ENCODE measurements around the gene CYTH1.
A peak's percentile ranks its signal among the peaks of the same experiment; 100 is the strongest.
"Not testable (repeated sequence)": the region's sequence is repeated elsewhere in the genome, so short reads cannot be mapped to it uniquely, and the experiment has no call there.

Gene CYTH1

GRCh38 chr17:78753316-78754250 is 28.5 kb downstream of the CYTH1 start:
- ATAC-seq (ENCODE audit: low read depth), result 0 out of 3 replicates have a peak, but pooled peaks have one; percentile 36
- no peak for TF ChIP-seq CTCF (IDR thresholded peaks at IDR 0.05; ENCODE audit: poor library complexity, severe bottlenecking)
- Histone ChIP-seq H3K27ac (ENCODE audit: poor library complexity, severe bottlenecking) (no peak overlapping the region), H3K36me3 (ENCODE audit: low read depth) (no peaks in the 10 kb centered on the region), H3K9me3 (ENCODE audit: severe bottlenecking) (no peaks in the 10 kb centered on the region), H3K4me1 (ENCODE audit: insufficient read depth, poor library complexity, severe bottlenecking) (peaks cover 11% of the 10 kb centered on the region), H3K27me3 (ENCODE audit: insufficient read depth, poor library complexity, severe bottlenecking) (no peaks in the 10 kb centered on the region), H3K4me3 (ENCODE audit: severe bottlenecking) (no peak overlapping the region)
- DNase-seq (ENCODE audit: low spot score), result no peak

GRCh38 chr17:78751447-78752161 is 30.5 kb downstream of the CYTH1 start:
- Histone ChIP-seq H3K36me3 (ENCODE audit: low read depth) (no peaks in the 10 kb centered on the region), H3K27me3 (ENCODE audit: insufficient read depth, poor library complexity, severe bottlenecking) (no peaks in the 10 kb centered on the region), H3K27ac (ENCODE audit: poor library complexity, severe bottlenecking) (no peak overlapping the region), H3K4me1 (ENCODE audit: insufficient read depth, poor library complexity, severe bottlenecking) (peaks cover 24% of the 10 kb centered on the region), H3K9me3 (ENCODE audit: severe bottlenecking) (no peaks in the 10 kb centered on the region), H3K4me3 (ENCODE audit: severe bottlenecking) (no peak overlapping the region)
- DNase-seq (ENCODE audit: low spot score) (no peak), ATAC-seq (ENCODE audit: low read depth) (no peak)
- no peak for TF ChIP-seq CTCF (IDR thresholded peaks at IDR 0.05; ENCODE audit: poor library complexity, severe bottlenecking)

GRCh38 chr17:78751000-78751399 is 31.1 kb downstream of the CYTH1 start:
- not testable (repeated sequence) for ATAC-seq (ENCODE audit: low read depth); H3K27ac ChIP-seq (ENCODE audit: poor library complexity, severe bottlenecking); H3K4me3 ChIP-seq (ENCODE audit: severe bottlenecking); DNase-seq (ENCODE audit: low spot score); H3K27me3 ChIP-seq (ENCODE audit: insufficient read depth, poor library complexity, severe bottlenecking); H3K36me3 ChIP-seq (ENCODE audit: low read depth); H3K9me3 ChIP-seq (ENCODE audit: severe bottlenecking)
- H3K4me1 ChIP-seq (ENCODE audit: insufficient read depth, poor library complexity, severe bottlenecking), result peaks cover 24% of the 10 kb centered on the region

GRCh38 chr17:78748730-78749317 is 33.2 kb downstream of the CYTH1 start:
- DNase-seq (ENCODE audit: low spot score) (no peak), ATAC-seq (ENCODE audit: low read depth) (peak; percentile 91)
- H3K36me3 ChIP-seq (ENCODE audit: low read depth), result no peaks in the 10 kb centered on the region; the same call in 1 of the 2 replicates
- H3K9me3 ChIP-seq (ENCODE audit: severe bottlenecking), result no peaks in the 10 kb centered on the region
- no peaks in the 10 kb centered on the region for H3K27me3 ChIP-seq (ENCODE audit: insufficient read depth, poor library complexity, severe bottlenecking)
- H3K27ac ChIP-seq (ENCODE audit: poor library complexity, severe bottlenecking), result peak overlapping the region; percentile 41
- TF ChIP-seq CTCF (IDR thresholded peaks at IDR 0.05; ENCODE audit: poor library complexity, severe bottlenecking), result no peak
- no peak overlapping the region for H3K4me3 ChIP-seq (ENCODE audit: severe bottlenecking)
- H3K4me1 ChIP-seq (ENCODE audit: insufficient read depth, poor library complexity, severe bottlenecking), result peaks cover 28% of the 10 kb centered on the region

DNA sequence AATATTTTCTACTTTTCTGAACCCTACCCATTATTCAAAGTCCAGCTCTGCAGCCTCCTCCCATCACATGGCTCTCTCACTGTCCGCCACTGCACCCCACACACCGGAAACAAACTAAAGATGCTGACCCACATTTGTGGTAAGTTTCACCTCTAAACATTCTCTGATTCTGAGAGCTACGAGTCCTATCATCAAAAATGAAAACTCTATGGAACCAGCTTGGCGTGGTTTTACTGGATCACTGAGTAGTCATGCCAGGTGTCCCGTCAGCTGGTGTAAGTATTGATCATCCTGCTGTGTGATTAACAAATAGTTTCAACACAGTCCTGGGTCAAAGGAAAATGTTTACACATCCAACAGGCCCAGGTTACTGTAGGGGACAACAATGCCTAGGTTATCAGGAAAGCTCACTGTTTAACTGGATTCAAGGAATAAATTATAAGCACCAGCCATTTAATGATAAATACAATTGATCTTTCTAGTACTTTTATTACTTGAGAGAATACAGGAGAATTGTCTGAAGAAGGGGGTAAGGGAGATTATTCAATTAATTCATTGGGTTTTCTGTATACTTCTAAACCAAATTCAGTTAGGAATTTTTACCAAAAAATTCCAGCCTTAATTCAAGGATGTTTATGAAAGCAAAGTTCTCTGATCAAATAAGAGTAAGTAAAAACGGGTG is 33.9 kb downstream of the CYTH1 start:
- no peak for ATAC-seq (ENCODE audit: low read depth)
- no peaks in the 10 kb centered on the region for H3K9me3 ChIP-seq (ENCODE audit: severe bottlenecking)
- no peaks in the 10 kb centered on the region; the same call in 1 of the 2 replicates for H3K36me3 ChIP-seq (ENCODE audit: low read depth)
- H3K4me1 ChIP-seq (ENCODE audit: insufficient read depth, poor library complexity, severe bottlenecking), result peaks cover 24% of the 10 kb centered on the region
- TF ChIP-seq CTCF (IDR thresholded peaks at IDR 0.05; ENCODE audit: poor library complexity, severe bottlenecking), result no peak
- H3K27me3 ChIP-seq (ENCODE audit: insufficient read depth, poor library complexity, severe bottlenecking), result no peaks in the 10 kb centered on the region
- H3K27ac ChIP-seq (ENCODE audit: poor library complexity, severe bottlenecking), result peak overlapping the region; percentile 41
- no peak for DNase-seq (ENCODE audit: low spot score)
- no peak overlapping the region for H3K4me3 ChIP-seq (ENCODE audit: severe bottlenecking)

Data from RWPE2 (cell line).